HG03571 (cell line): ENCODE data around the gene CNP.
"Not testable (repeated sequence)": the region's sequence is repeated elsewhere in the genome, so short reads cannot be mapped to it uniquely, and the experiment has no call there.

ENCODE experiments used
- ATAC-seq: cut with Tn5 transposase; IDR thresholded peaks from one replicate; pipeline ENCODE4 v1.9.1; 2021; ENCODE audit not compliant: unreplicated experiment

Gene CNP

DNA sequence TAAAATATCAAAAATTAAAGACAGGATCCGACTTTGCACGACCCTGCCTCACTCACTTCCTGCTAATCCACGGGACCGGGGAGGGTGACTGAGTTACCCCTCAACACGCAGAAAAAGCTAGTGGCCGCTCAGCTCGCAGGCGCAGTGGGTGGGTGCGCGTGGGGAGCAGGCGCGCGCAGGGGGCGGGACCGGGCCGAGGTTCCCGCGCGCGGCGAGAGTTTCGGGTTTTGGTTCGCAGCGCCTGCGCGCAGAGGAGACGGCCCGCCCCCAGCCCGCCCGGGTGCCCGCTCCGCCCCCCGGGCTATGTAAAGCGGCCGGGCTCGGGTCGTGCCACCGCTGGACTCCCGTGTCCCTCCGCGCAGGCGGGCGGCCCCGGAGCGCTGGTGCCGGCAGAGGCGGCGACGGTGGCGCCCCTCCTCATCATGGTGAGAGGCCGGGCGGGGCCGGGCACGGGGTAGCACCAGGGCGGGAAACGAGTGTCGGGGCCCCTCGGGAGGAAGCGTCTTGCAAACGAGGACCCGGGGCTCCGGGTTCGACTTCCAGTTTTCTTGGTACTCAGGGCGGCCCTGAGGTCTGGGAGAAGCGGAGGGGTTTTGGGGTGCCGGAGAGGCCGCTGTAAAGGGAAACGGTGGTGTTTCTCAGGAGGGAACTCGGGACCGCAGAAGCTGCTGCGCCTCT lies at the start of gene CNP:
Gene CNP, plus strand, starts transcription at position 333 of the 678 bp plus-strand sequence. Its CDS starts 90 bp downstream, at position 423.
- ATAC-seq = peak; percentile 63

DNA sequence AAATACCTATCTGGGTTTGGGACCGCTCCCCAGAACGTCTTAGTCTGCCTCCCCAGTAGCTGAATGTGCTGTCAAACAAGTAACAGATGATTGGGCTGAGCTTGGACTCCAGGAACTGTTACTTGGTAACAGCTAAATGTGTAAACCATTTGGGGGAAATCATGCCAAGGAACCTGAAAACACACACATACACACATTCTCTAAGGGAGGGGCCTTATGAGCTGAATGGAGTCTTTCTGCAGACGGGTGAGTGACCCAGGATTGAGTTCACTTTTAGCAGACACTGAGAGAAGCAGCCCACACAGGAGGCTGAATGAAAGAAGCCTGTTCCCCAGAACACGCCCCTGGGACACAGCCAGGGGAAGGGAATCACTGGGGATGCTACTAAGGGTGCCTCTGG lies 49.4 kb upstream of the CNP start:
- no peak for ATAC-seq

- ATAC-seq = no peak
Observed at GRCh38 chr17:41917679-41918313, 48.8 kb upstream of the CNP start.

- ATAC-seq = peak; percentile 89
Observed at GRCh38 chr17:41918314-41919164, 48.1 kb upstream of the CNP start, which contains the start of gene ACLY. Gene ACLY (minus strand): TSS chr17:41918951. CDS start chr17:41913873, 5,078 bp downstream.

- ATAC-seq = peak; percentile 15
Observed at GRCh38 chr17:41919165-41919817, 47.3 kb upstream of the CNP start.

DNA sequence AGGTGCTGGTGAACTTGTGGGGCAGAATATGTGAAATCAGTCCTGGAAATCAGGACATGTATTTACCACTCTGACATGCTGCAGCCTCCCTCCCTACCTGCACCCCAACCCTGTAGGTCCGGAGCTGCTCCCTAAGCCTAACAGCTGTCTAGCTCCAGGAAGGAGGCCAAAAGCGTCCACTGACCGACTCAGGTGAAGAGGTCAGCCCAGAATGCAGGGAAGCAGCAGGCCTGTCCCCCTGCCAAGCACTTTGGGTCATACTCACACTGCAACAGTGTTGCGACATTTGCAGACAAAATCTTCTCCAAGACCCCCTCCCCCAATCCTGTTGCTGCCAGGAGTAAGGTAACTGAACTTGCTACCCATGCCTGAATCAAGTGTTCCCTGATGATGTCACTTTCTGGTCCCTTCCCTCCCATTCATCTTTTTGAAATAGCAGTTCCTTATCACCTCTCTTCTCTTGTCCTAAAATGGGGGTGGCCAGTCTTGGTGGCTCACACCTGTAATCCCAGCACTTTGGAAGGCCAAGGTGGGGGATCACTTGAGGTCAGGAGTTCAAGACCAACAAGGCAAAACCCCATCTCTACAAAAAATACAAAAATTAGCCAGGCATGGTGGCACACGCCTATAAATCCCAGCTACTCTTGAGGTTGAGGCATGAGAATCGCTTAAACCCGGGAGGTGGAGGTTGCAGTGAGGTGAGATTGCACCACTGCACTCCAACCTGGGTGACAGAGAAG lies 46.6 kb upstream of the CNP start:
- ATAC-seq = no peak

DNA sequence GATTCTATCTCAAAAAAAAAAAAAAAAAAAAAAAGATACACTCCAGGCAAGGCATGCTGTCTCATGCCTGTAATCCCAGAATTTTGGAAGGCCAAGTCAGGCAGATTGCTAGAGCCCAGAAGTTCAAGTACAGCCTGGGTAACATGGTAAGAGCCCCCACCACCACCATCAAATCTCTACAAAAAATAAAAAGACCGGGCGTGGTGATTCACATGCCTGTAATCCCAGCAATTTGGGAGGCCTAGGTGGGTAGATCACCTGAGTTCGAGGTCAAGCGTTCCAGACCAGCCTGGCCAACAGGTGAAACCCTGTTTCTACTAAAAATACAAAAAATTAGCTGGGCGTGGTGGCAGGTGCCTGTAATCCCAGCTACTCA lies 46.0 kb upstream of the CNP start:
- no peak for ATAC-seq

DNA sequence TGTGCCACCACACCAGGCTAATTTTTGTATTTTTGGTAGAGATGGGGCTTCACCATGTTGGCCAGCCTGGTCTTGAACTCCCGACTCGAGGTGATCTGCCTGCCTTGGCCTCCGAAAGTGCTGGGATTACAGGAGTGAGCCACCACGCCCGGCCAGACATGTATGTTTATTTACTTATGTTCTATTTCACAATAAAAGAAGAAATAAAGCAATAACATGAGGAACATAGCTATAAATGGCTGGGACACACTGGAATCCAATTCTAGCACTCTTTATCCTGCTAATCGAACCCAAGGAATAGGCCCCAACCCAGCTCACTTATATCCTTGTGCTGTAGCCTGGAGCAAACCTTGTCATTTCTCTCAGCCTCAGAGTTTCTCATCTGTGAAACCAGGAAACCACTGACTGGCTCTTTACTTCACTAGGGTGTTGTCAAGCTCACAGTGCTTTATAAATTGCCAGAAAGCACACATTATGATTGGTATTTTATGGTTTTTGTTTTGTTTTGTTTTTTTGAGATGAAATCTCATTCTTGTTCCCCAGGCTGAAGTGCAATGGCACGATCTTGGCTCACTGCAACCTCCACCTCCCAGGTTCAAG lies 40.5 kb upstream of the CNP start:
- no peak for ATAC-seq

GRCh38 chr17:41928693-41929251 lies 37.8 kb upstream of the CNP start:
- ATAC-seq = no peak

DNA sequence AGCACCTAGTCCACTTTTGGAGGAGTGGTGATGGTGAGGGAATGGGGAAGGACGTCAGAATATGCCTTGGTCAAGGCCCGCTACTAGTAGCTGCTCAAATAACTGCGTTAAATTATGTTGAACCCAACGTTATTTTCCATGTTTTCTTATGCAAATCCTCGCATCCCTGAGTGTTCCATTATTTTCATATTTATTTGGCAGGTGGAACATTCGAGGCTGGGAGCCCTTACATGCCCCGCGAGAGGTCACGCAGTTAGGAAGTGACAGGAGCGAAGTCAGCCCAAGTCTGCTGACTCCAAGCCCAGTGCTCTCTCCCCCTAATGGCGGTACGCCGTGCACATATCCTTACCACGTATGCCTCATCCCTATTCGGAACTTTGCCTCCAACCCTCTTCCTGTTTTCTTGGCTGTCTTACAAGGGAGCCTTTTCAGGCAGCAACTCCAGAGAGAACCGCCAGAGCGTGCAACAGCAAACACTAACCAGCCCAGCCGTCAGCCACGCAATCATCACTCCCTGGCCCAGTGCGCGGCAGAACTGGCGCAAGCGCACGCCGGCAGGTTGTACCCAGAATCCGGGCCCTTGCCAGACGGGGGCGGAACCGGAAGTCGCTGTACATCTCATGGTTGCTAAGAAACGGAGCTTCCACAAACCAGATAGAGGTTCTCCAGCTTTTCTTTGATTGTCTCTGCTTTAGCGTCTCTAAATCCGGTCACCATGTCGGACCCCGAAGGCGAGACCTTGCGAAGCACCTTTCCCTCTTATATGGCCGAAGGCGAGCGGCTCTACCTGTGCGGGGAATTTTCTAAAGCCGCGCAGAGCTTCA lies 36.4 kb upstream of the CNP start, which contains the start of gene ODAD4:
Gene ODAD4, plus strand, starts transcription at position 609 of the 824 bp plus-strand sequence. Its CDS starts 107 bp downstream, at position 716.
- peak; percentile 92 for ATAC-seq

- ATAC-seq = peak; percentile 14
Observed at GRCh38 chr17:41930833-41931156, 35.8 kb upstream of the CNP start.

- ATAC-seq = not testable (repeated sequence)
Observed at GRCh38 chr17:41931715-41932114, 34.9 kb upstream of the CNP start.

DNA sequence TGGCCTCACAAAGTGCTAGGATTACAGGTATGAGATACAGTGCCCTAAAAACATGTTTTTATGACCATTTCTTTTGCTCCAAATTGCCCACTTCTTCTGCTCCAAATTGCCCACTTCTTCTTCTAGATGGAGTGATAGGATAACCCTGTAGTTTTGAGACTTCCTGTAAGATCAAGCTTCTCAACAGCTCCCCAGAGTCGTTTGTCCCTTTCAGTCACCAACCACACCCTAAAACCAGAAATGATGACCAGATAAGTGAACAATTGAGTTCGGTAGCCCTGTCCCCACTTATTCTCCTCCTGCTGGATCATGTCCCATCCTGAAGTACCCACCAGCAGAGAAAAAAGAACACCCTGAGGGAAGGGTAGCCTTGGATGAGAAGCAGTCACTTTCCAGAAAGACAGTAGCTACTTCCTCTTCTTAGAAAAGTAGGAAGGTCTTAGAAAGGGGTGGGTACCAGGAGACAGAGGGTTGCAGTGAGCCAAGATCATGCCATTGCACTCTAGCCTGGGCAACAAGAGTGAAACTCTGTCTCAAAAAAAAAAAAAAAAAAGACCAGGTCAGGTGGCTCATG lies 33.7 kb upstream of the CNP start:
- no peak for ATAC-seq

GRCh38 chr17:41935641-41936040 lies 31.0 kb upstream of the CNP start:
- ATAC-seq = no peak

DNA sequence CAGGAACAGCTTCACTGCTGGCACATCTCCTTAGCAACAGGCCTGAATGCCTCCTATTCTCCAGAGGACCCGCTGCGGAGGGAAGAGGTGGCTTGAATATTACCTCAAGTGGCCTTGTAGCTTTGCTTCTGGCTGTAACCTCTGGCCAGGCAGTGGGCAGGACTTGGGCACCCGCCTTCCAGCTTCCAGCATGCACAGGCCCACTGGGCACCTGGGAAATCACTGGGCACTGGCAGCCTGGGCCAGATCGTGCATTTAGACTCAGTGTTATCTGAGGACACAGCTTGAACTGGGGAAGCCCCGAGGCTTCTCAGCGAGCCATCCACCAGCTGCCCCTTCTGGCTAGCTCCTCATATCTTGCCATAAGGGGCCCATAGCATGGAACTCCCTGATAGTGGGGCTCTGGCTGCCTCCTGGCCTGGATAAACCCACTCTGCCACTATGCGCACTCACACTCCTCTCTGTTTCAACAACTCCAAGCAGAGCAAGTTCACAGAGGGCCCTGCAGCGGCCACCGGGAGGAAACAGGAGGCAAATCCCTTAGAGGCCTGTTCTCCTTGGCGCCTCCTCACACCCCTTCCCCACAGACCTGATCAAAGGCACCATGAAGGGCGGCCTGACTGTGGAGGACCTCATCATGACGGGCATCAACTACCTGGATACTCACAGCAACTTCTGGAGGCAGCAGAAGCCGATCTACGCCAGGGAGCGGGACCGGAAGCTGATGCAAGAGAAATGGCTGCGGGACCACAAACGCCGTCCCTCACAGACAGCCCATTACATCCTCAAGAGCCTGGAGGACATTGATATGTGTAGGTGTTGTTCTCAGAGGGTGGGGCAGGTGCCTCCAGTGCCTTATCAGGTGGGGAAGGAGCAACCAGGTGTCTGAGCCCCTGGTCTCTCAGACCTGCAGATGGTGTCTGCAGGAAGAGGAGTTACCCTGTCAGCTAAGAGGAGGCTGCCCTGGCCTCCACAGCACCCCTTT lies 28.3 kb upstream of the CNP start:
- no peak for ATAC-seq

DNA sequence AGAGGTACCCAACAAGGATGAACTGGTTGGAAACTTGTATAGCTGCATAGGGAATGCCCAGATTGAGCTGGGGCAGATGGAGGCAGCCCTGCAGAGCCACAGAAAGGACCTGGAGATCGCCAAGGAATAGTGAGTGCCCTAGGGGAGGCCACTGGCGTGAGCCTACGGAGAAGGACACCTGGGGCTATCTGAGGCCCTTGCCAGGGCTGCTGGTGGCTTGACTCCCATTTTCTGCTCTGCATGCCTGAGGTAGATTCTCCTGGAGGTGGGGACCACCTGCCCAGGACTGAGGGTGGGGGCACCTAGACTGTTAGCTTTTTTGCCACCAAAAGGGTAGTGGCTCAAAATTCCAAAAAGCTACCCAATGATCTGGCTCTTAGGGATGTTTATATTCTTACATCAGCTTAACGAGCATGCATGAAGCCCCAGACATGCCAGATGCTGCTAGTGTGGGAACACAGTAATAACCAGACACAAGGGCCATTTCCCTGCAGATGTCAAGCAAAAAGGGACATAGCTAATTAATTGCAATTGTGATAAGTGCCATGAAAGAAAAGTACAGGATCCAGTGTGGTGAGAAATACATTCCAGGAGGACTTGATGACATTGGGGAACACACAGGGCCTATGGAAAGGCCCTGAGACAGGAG lies 27.4 kb upstream of the CNP start:
- no peak for ATAC-seq

- ATAC-seq = no peak
Observed at GRCh38 chr17:41939693-41940090, 26.9 kb upstream of the CNP start.
